Left lung (tissue), 10 donors: ENCODE data around the gene TMEM218. TPM values are rescaled to one million over a fixed set of nuclear protein-coding genes. Genes with fewer than 3 reads are reported as not detected.

Source experiments
- ATAC-seq: fragments of 200-7000 bp; cut with Tn5 transposase; one replicate; pipeline ENCODE4 v1.9.1; 2020; ENCODE audit warnings: moderate library complexity
- DNase-seq, 4 donors: peaks; one replicate each; pipeline ENCODE4 v3.0.0-alpha.2; 2013 to 2020
- H3K27ac ChIP-seq, 2 donors: fragments of 200-600 bp; sonication (generic) in 1 of 2; one replicate each; pipeline versions ENCODE4 v1.5.0 to v1.8.0; 2020 to 2021
- H3K27me3 ChIP-seq, 2 donors: fragments of 200-600 bp; sonication (generic) in 1 of 2; one replicate each; pipeline versions ENCODE4 v1.5.0 to v1.8.0; 2020 to 2021
- H3K36me3 ChIP-seq, 2 donors: fragments of 200-600 bp; sonication (generic) in 1 of 2; one replicate each; pipeline versions ENCODE4 v1.5.0 to v1.8.0; 2020 to 2021
- H3K4me1 ChIP-seq, 2 donors: fragments of 200-600 bp; one replicate each; pipeline ENCODE4 v1.8.0; 2021
- H3K4me3 ChIP-seq, 2 donors: fragments of 200-600 bp; sonication (generic) in 1 of 2; one replicate each; pipeline versions ENCODE4 v1.5.0 to v1.8.0; 2020 to 2021; ENCODE audit warnings: mild to moderate bottlenecking in 1 of 2
- H3K9me3 ChIP-seq, 2 donors: fragments of 200-600 bp; sonication (generic) in 1 of 2; one replicate each; pipeline versions ENCODE4 v1.5.0 to v1.8.0; 2020 to 2021
- intact Hi-C, 2 donors: fragments of 100-400 bp; cut with DNase I; formaldehyde crosslinking; loops; one replicate each; pipeline versions ENCODE4 v1.11.2 to v1.14.2; 2022
- polyA plus RNA-seq, 6 donors: library from polyadenylated mRNA; unstranded; fragments of 120-200 nt; gene quantifications; one replicate each; pipeline ENCODE4 v1.2.1, GENCODE V29; 2013; ENCODE audit not compliant: insufficient read length in 6 of 6
- total RNA-seq, 2 donors: library from RNA; stranded (reverse); fragmentation: NEBNext Ultra II Directional; extraction: Animal tissue kit (Norgen Biotek cat#: 25700); gene quantifications; one replicate each; pipeline ENCODE4 v1.2.1, GENCODE V29; 2021
- TF ChIP-seq, protein P1 (sequence below), 2 donors: fragments of 200-600 bp; sonication (generic) in 1 of 2; IDR thresholded peaks; one replicate each; pipeline versions ENCODE4 v1.5.0 to v1.8.0; 2021; ENCODE audit warnings: antibody characterized with exemption in 2 of 2
- donor health status: DM: no; HTN: yes; CAD: no.
- donor health status: DM: no; HTN: no; CAD: no.

The TMEM218 gene
- total and polyA plus RNA-seq, 8 donors = 19.9 to 58.7 (median 53.0) TPM

DNA sequence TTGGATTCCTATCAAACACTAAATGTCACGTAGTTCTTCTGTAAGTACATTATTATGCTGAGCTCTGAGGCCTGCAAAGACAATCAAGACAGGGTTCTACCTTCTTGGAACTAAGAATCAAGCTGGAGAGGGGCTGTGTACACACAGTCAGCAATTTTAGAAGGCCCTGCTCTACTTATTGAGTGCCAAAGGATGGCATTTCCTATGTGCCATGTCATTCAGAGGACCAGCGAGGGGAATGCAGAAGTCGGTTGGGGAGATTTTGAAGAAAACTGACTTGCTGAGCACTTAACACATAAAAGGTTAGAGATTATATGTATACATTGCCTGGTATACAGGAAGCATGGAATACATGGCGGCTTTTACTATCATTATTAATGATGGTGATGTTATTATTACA is 43.1 kb downstream of the TMEM218 start:
- ATAC-seq = no peak
- TF ChIP-seq, protein P1, sequence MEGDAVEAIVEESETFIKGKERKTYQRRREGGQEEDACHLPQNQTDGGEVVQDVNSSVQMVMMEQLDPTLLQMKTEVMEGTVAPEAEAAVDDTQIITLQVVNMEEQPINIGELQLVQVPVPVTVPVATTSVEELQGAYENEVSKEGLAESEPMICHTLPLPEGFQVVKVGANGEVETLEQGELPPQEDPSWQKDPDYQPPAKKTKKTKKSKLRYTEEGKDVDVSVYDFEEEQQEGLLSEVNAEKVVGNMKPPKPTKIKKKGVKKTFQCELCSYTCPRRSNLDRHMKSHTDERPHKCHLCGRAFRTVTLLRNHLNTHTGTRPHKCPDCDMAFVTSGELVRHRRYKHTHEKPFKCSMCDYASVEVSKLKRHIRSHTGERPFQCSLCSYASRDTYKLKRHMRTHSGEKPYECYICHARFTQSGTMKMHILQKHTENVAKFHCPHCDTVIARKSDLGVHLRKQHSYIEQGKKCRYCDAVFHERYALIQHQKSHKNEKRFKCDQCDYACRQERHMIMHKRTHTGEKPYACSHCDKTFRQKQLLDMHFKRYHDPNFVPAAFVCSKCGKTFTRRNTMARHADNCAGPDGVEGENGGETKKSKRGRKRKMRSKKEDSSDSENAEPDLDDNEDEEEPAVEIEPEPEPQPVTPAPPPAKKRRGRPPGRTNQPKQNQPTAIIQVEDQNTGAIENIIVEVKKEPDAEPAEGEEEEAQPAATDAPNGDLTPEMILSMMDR (IDR thresholded peaks at IDR 0.05) = no peak

DNA sequence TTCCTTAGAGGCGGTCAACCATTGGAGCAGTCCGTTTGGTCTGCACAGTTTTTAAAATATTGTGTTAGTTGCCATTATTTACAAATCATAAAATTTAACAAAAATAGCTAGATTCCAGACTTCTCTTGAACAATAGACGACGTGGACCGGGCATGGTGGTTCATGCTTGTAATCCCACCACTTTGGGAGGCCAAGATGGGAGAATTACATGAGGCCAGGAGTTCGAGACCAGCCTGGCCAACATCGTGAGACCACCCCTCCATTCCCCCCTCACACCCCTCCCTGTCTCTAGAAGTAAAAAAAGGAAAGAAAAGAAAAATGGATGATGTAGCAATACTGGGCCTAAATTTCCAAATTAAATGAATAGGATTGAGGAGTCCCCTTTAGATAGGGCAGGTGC is 47.4 kb downstream of the TMEM218 start:
- no peaks in the 10 kb centered on the region for H3K9me3 ChIP-seq
- peaks cover 7 to 40% of the 10 kb centered on the region in 2 donors for H3K27me3 ChIP-seq
- intact Hi-C loops = no loop called here
- H3K27ac ChIP-seq = no peak overlapping the region
- TF ChIP-seq, protein P1 (IDR thresholded peaks at IDR 0.05) = no peak
- H3K4me3 ChIP-seq = peak overlapping the region in 1 of 2 donors; percentile 64
- H3K36me3 ChIP-seq = no peaks in the 10 kb centered on the region
- peaks cover 4 to 18% of the 10 kb centered on the region in 2 donors for H3K4me1 ChIP-seq
- DNase-seq = no peak
- ATAC-seq = no peak

More for the DNA sequence above, 43.1 kb downstream of the TMEM218 start:
- intact Hi-C loops = no loop called here
- H3K27ac ChIP-seq = no peak overlapping the region
- no peaks in the 10 kb centered on the region for H3K36me3 ChIP-seq
- H3K27me3 ChIP-seq = peaks cover 7 to 25% of the 10 kb centered on the region in 2 donors
- H3K9me3 ChIP-seq = no peaks in the 10 kb centered on the region
- H3K4me1 ChIP-seq = peaks cover 4 to 44% of the 10 kb centered on the region in 2 donors
- DNase-seq = no peak
- H3K4me3 ChIP-seq = no peak overlapping the region

DNA sequence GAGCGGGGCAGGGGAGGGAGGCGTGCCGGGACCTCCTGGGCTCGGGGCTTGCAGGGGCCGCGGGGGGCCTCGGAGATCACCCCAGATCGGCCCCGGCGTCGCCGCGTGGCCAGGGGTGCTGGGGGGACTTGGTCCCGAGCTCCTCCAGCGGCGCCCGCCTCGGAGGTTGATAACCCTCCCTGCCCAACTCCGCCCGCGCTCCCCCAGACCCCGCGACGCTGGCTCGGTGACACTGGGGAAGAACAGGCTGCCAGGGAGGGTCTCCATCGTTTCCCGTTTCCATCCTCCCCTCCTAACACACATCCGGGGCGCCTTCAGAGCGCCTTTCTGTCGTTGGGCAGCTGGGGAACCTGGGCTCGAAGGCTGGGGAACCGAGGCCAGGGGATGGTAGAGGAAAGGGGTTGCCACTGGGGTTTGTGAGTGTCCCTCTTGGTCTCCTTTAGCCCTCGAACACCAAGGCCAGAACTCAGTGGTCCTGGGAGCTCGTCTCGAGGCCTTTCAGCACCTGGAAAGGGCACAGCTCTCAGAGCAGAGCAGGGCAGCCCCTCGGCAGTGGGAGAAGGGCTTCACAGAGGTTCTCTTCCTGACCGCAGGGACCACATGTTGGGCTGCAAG is 47.9 kb downstream of the TMEM218 start:
- ATAC-seq (no peak), DNase-seq (peak in 1 of 4 donors; percentile 81)
- Histone ChIP-seq H3K4me1 (peaks cover 4 to 12% of the 10 kb centered on the region in 2 donors), H3K9me3 (no peaks in the 10 kb centered on the region), H3K4me3 (peak overlapping the region; percentile 56 to 64), H3K27ac (peak overlapping the region; percentile 62 to 83), H3K27me3 (peaks cover 7 to 40% of the 10 kb centered on the region in 2 donors), H3K36me3 (no peaks in the 10 kb centered on the region)
- TF ChIP-seq, protein P1 (IDR thresholded peaks at IDR 0.05) = no peak
- intact Hi-C loops = no loop called here

DNA sequence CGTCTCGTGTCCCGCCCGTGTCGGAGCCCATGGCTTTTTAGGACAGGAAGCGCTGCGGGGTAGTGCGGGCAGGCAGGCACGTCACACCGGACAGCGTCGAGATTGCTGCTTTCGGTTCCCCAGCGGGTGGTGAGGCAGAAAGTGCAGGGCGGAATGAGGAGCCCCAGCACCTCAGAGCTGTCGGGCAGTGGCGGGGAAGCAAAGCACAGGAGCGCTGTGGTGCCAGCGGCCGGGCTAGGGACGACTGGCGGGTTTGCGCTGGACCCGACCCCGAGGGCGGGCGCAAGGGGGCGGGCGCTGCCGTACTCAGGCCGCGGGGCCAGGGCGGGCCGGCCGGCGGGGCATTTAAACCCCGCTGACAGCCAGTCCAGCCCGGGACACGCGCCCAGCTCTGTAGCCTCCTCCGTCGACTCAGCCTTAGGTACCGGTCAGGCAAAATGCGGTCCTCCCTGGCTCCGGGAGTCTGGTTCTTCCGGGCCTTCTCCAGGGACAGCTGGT is 48.4 kb downstream of the TMEM218 start, which contains the start of gene SLC37A2:
Gene SLC37A2 (plus strand): TSS at position 375 of the 498 bp plus-strand sequence. CDS start 63 bp downstream, at position 438.
- peaks cover 4 to 10% of the 10 kb centered on the region in 2 donors for H3K4me1 ChIP-seq
- peak; percentile 61 to 93 (median 74) for DNase-seq
- intact Hi-C loops = no loop called here
- no peaks in the 10 kb centered on the region for H3K36me3 ChIP-seq
- TF ChIP-seq, protein P1 (IDR thresholded peaks at IDR 0.05) = peak in 1 of 2 donors; percentile 44
- peaks cover 7 to 40% of the 10 kb centered on the region in 2 donors for H3K27me3 ChIP-seq
- peak; percentile 97 for ATAC-seq
- peak within 1 kb of the TSS; percentile 56 to 64 for H3K4me3 ChIP-seq
- H3K27ac ChIP-seq = peak within 1 kb of the TSS; percentile 62 to 83
- no peaks in the 10 kb centered on the region for H3K9me3 ChIP-seq

DNA sequence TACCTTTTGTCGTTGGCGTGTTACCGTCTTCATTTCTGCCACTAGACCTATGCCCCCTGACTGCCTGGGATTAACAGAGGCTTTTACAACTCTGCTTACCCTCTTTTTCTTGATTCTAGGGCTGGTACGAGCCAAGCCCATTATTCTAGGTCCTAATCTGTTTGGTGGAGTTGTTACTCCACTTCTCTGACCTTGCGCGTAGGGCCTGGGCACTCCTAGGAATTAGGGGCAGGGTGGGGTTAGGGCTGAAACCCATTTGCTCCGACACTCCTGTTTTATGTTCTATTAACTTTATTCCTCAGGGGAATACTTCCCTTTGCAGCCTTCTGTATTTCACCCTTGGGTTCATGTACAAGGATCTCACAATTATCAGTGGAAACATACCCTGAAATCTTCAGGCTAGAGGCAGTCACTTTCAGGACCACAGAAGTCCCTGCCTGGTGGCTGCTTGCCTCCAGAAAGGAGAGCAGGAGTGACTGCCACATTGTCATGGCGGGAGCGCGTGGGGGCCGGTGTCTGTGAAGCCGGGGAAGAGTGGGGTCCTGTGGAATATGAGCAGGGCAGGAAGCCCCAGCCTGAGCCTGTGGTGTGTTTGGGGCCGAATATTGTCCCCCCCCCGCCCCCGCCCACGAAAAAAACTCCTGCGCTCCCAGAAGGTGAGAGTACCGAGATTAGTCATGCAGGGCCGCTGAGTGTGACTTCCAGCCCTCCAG is 49.1 kb downstream of the TMEM218 start:
- Histone ChIP-seq H3K4me3 (peak overlapping the region; percentile 56 to 64), H3K4me1 (peaks cover 4 to 10% of the 10 kb centered on the region in 2 donors), H3K9me3 (no peaks in the 10 kb centered on the region), H3K27me3 (peaks cover 7 to 40% of the 10 kb centered on the region in 2 donors), H3K36me3 (no peaks in the 10 kb centered on the region), H3K27ac (peak overlapping the region; percentile 62 to 83)
- DNase-seq (no peak), ATAC-seq (peak; percentile 9)
- intact Hi-C loops = no loop called here
- TF ChIP-seq, protein P1 (IDR thresholded peaks at IDR 0.05) = no peak
